PC-3 (cell line): ENCODE results near the gene SMC6.

ENCODE experiments used
- CTCF ChIP-seq: fragments of 300-600 bp; sonication (generic); conservative IDR thresholded peaks from 2 replicates; pipeline ENCODE4 v1.5.1; 2017; ENCODE audit warnings: antibody characterized with exemption, low read depth, mild to moderate bottlenecking, low read length
- EZH2 ChIP-seq: fragments of 300-600 bp; sonication (generic); IDR thresholded peaks from one replicate; pipeline ENCODE4 v1.6.1; 2017; ENCODE audit warnings: antibody characterized with exemption, mild to moderate bottlenecking, low read length; ENCODE audit not compliant: unreplicated experiment
- EZH2phosphoT487 ChIP-seq: fragments of 300-600 bp; sonication (generic); IDR thresholded peaks from 2 replicates; pipeline ENCODE4 v1.6.1; 2018; ENCODE audit warnings: mild to moderate bottlenecking, antibody characterized with exemption, low read length, borderline replicate concordance

DNA sequence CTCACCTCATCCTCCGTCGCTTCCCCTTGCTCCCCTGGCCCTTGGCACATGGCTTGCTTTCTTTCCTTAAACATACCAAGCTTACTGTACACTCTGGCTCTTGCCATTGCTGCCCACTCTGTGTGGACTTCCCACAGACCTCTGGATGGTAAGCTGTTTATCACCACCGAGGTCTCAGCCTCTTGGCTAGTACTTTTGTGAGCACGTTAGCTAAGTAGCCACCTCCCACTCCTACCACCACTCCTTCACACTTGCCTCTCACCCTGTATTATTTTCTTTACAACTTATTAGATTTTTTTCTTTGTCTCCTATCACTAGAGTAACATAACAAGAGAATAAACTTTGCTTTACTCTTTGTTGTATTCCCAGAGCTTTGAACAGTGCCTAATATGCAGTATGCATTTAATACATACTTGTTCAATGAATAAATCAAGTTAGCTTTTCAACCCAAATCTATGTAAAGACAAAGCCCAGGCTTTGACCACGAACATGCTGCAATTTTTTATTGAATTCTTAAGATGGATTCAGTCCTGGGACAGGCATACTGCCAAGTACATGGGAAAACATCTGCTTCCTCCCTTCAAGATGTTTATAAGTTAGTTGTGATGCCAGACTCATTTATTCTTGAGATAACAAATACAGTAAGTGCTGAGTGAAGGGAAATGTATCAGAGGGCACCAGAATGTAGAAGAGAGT, 37.7 kb upstream of the SMC6 start:
- no peak for TF ChIP-seq CTCF
- TF ChIP-seq EZH2phosphoT487, result no peak
- TF ChIP-seq EZH2, result no peak
